Measurements from ENCODE around the gene TPSD1. TPM values are rescaled to one million over a fixed set of nuclear protein-coding genes. Genes with fewer than 3 reads are reported as not detected.

The TPSD1 gene
- polyA plus RNA-seq, 1 donor (not counting 4 experiments of a cell fraction or from before 2014, with no cell fraction given), result not detected

- DNase-seq (ENCODE audit: low read depth, low spot score) (no peak), FAIRE-seq (no peak)
- no peaks in the 10 kb centered on the region for H3K79me2 ChIP-seq (ENCODE audit: control insufficient read depth, insufficient read depth, low read length)
- H3K4me3 ChIP-seq (ENCODE audit: control insufficient read depth in 2 of 3, extremely low read depth in 1 of 3, insufficient read depth in 2 of 3, low read depth in 1 of 3, low read length in 3 of 3), result no peak overlapping the region
- no peaks in the 10 kb centered on the region for H3K9me3 ChIP-seq (ENCODE audit: control insufficient read depth, low read depth, low read length)
- H3K27me3 ChIP-seq (ENCODE audit: control insufficient read depth, extremely low read depth, insufficient read depth, low read length), result peaks cover 9% of the 10 kb centered on the region
- no peaks in the 10 kb centered on the region for H3K36me3 ChIP-seq (ENCODE audit: control insufficient read depth in 2 of 2, extremely low read depth in 1 of 2, insufficient read depth in 2 of 2, low read length in 2 of 2)
- no peaks in the 10 kb centered on the region for H3K9me1 ChIP-seq (ENCODE audit: control insufficient read depth, extremely low read depth, insufficient read depth, low read length)
- H3K27ac ChIP-seq (ENCODE audit: control insufficient read depth, insufficient read depth, low read length), result no peak overlapping the region
- no peaks in the 10 kb centered on the region for H4K20me1 ChIP-seq (ENCODE audit: control insufficient read depth, extremely low read depth, insufficient read depth, low read length)
- no peak overlapping the region for H3K9ac ChIP-seq (ENCODE audit: control insufficient read depth, extremely low read depth, insufficient read depth, low read length)
- H3K4me1 ChIP-seq (ENCODE audit: control insufficient read depth, extremely low read depth, insufficient read depth, low read length), result no peaks in the 10 kb centered on the region
- dilution Hi-C loops (cut with MboI; ENCODE audit: extremely low pct_ligation_motif_present, low sequenced_read_pairs), result no loop called here
- TF ChIP-seq CTCF (optimal IDR thresholded peaks at IDR 0.05 in 1 of 3, IDR thresholded peaks at IDR 0.05 in 1 of 3, conservative IDR thresholded peaks at IDR 0.05 in 1 of 3; ENCODE audit: extremely low read depth in 1 of 3, insufficient read depth in 2 of 3, low read length in 3 of 3) (no peak), EZH2 (IDR thresholded peaks at IDR 0.05; ENCODE audit: low read length) (no peak)
- H2AFZ ChIP-seq (ENCODE audit: control insufficient read depth, low read length), result no peak overlapping the region
- no peak overlapping the region for H3K4me2 ChIP-seq (ENCODE audit: control insufficient read depth, extremely low read depth, insufficient read depth, low read depth, low read length)
These were observed 21.9 kb downstream of the TPSD1 start for GRCh38 chr16:1277617-1278282.

- no peak overlapping the region for H3K27ac ChIP-seq (ENCODE audit: control insufficient read depth, insufficient read depth, low read length)
- dilution Hi-C loops (cut with MboI; ENCODE audit: extremely low pct_ligation_motif_present, low sequenced_read_pairs), result no loop called here
- FAIRE-seq, result no peak
These were observed 22.6 kb downstream of the TPSD1 start for GRCh38 chr16:1278477-1278876.

More at GRCh38 chr16:1278477-1278876, 22.6 kb downstream of the TPSD1 start:
- Histone ChIP-seq H3K4me1 (ENCODE audit: control insufficient read depth, extremely low read depth, insufficient read depth, low read length) (no peaks in the 10 kb centered on the region), H2AFZ (ENCODE audit: control insufficient read depth, low read length) (no peak overlapping the region), H3K27me3 (ENCODE audit: control insufficient read depth, extremely low read depth, insufficient read depth, low read length) (peaks cover 9% of the 10 kb centered on the region), H3K9me3 (ENCODE audit: control insufficient read depth, low read depth, low read length) (no peaks in the 10 kb centered on the region), H3K9me1 (ENCODE audit: control insufficient read depth, extremely low read depth, insufficient read depth, low read length) (no peaks in the 10 kb centered on the region), H3K79me2 (ENCODE audit: control insufficient read depth, insufficient read depth, low read length) (no peaks in the 10 kb centered on the region), H3K9ac (ENCODE audit: control insufficient read depth, extremely low read depth, insufficient read depth, low read length) (no peak overlapping the region), H3K4me3 (ENCODE audit: control insufficient read depth in 2 of 3, extremely low read depth in 1 of 3, insufficient read depth in 2 of 3, low read depth in 1 of 3, low read length in 3 of 3) (no peak overlapping the region), H4K20me1 (ENCODE audit: control insufficient read depth, extremely low read depth, insufficient read depth, low read length) (no peaks in the 10 kb centered on the region), H3K4me2 (ENCODE audit: control insufficient read depth, extremely low read depth, insufficient read depth, low read depth, low read length) (no peak overlapping the region), H3K36me3 (ENCODE audit: control insufficient read depth in 2 of 2, extremely low read depth in 1 of 2, insufficient read depth in 2 of 2, low read length in 2 of 2) (no peaks in the 10 kb centered on the region)
- DNase-seq (ENCODE audit: low read depth, low spot score), result no peak
- TF ChIP-seq EZH2 (IDR thresholded peaks at IDR 0.05; ENCODE audit: low read length) (no peak), CTCF (optimal IDR thresholded peaks at IDR 0.05 in 1 of 3, IDR thresholded peaks at IDR 0.05 in 1 of 3, conservative IDR thresholded peaks at IDR 0.05 in 1 of 3; ENCODE audit: extremely low read depth in 1 of 3, insufficient read depth in 2 of 3, low read length in 3 of 3) (no peak)
